GM21526 (cell line): ENCODE measurements around the gene USP17L15.
"Not testable (repeated sequence)": the region's sequence is repeated elsewhere in the genome, so short reads cannot be mapped to it uniquely, and the experiment has no call there.

Experiments used
- ATAC-seq: cut with Tn5 transposase; IDR thresholded peaks from one replicate; pipeline ENCODE4 v1.9.1; 2021; ENCODE audit warnings: moderate library complexity; ENCODE audit not compliant: unreplicated experiment, low FRiP score

USP17L15 gene

GRCh38 chr4:9234085-9234484 lies at the start of gene USP17L15:
Gene USP17L15 (plus strand): TSS chr4:9234385. CDS start chr4:9234385, 0 bp downstream.
- not testable (repeated sequence) for ATAC-seq

- ATAC-seq: not testable (repeated sequence)
Measured at GRCh38 chr4:9210357-9210756, 23.8 kb upstream of the USP17L15 start, which contains the start of gene USP17L10. Gene USP17L10 (plus strand): TSS chr4:9210657. CDS start chr4:9210657, 0 bp downstream.

- not testable (repeated sequence) for ATAC-seq
Measured at GRCh38 chr4:9214701-9215100, 19.5 kb upstream of the USP17L15 start.

GRCh38 chr4:9215105-9215504 lies 19.1 kb upstream of the USP17L15 start, which contains the start of gene USP17L11:
Gene USP17L11 (plus strand): TSS chr4:9215405. CDS start chr4:9215405, 0 bp downstream.
- not testable (repeated sequence) for ATAC-seq

GRCh38 chr4:9219852-9220251 lies 14.3 kb upstream of the USP17L15 start, which contains the start of gene USP17L12:
Gene USP17L12 (plus strand): TSS chr4:9220152. CDS start chr4:9220152, 0 bp downstream.
- not testable (repeated sequence) for ATAC-seq

- not testable (repeated sequence) for ATAC-seq
Measured at GRCh38 chr4:9224596-9224995, 9.6 kb upstream of the USP17L15 start, which contains the start of gene USP17L13. Gene USP17L13 (plus strand): TSS chr4:9224896. CDS start chr4:9224896, 0 bp downstream.

- ATAC-seq: not testable (repeated sequence)
Measured at GRCh38 chr4:9230249-9230648, 3.9 kb upstream of the USP17L15 start.

- not testable (repeated sequence) for ATAC-seq
Measured at GRCh38 chr4:9238461-9238860, 4.3 kb downstream of the USP17L15 start.

GRCh38 chr4:9243579-9243978 lies 9.4 kb downstream of the USP17L15 start, which contains the start of gene USP17L17:
Gene USP17L17 (plus strand): TSS chr4:9243879. CDS start chr4:9243879, 0 bp downstream.
- ATAC-seq: not testable (repeated sequence)

GRCh38 chr4:9247953-9248680 lies 13.9 kb downstream of the USP17L15 start, which contains the start of gene USP17L18:
Gene USP17L18 (plus strand): TSS chr4:9248630. CDS start chr4:9248630, 0 bp downstream.
- ATAC-seq: not testable (repeated sequence)

GRCh38 chr4:9253078-9253477 lies 18.9 kb downstream of the USP17L15 start, which contains the start of gene USP17L19:
Gene USP17L19 (plus strand): TSS chr4:9253378. CDS start chr4:9253378, 0 bp downstream.
- ATAC-seq: not testable (repeated sequence)

- not testable (repeated sequence) for ATAC-seq
Measured at GRCh38 chr4:9257824-9258223, 23.6 kb downstream of the USP17L15 start, which contains the start of gene USP17L20. Gene USP17L20 (plus strand): TSS chr4:9258124. CDS start chr4:9258124, 0 bp downstream.

GRCh38 chr4:9262572-9262971 lies 28.4 kb downstream of the USP17L15 start, which contains the start of gene USP17L21:
Gene USP17L21 (plus strand): TSS chr4:9262872. CDS start chr4:9262872, 0 bp downstream.
- ATAC-seq: not testable (repeated sequence)

- ATAC-seq: not testable (repeated sequence)
Measured at GRCh38 chr4:9267319-9267718, 33.1 kb downstream of the USP17L15 start, which contains the start of gene USP17L22. Gene USP17L22 (plus strand): TSS chr4:9267619. CDS start chr4:9267619, 0 bp downstream.

GRCh38 chr4:9271719-9272118 lies 37.5 kb downstream of the USP17L15 start:
- not testable (repeated sequence) for ATAC-seq
